Dendritic cell treated with granulocyte-macrophage colony-stimulating factor and Interleukin-4, amounts not matched to agents 40 ng/mL and 50 ng/mL, for 4 days (primary cell): ENCODE data around the gene ARL10.
A peak's percentile ranks its signal among the peaks of the same experiment; 100 is the strongest.

Source experiments
- H3K27ac Mint-ChIP-seq: one replicate; pipeline ENCODE4 v1.8.0; 2022; ENCODE audit warnings: mild to moderate bottlenecking, mixed read lengths
- H3K27me3 Mint-ChIP-seq: one replicate; pipeline ENCODE4 v1.8.0; 2022; ENCODE audit warnings: mild to moderate bottlenecking, mixed read lengths
- H3K36me3 Mint-ChIP-seq: one replicate; pipeline ENCODE4 v1.8.0; 2022; ENCODE audit warnings: low read depth, mixed read lengths
- H3K4me1 Mint-ChIP-seq: one replicate; pipeline ENCODE4 v1.8.0; 2022; ENCODE audit warnings: low read depth, mixed read lengths
- H3K4me3 Mint-ChIP-seq: one replicate; pipeline ENCODE4 v1.8.0; 2022; ENCODE audit warnings: mild to moderate bottlenecking, moderate library complexity, mixed read lengths
- H3K9me3 Mint-ChIP-seq: one replicate; pipeline ENCODE4 v1.8.0; 2022; ENCODE audit warnings: mixed read lengths
- intact Hi-C: fragments of 100-400 bp; cut with micrococcal nuclease; formaldehyde crosslinking; loops from one replicate; pipeline ENCODE4 v1.15.0; 2022

Gene ARL10

DNA sequence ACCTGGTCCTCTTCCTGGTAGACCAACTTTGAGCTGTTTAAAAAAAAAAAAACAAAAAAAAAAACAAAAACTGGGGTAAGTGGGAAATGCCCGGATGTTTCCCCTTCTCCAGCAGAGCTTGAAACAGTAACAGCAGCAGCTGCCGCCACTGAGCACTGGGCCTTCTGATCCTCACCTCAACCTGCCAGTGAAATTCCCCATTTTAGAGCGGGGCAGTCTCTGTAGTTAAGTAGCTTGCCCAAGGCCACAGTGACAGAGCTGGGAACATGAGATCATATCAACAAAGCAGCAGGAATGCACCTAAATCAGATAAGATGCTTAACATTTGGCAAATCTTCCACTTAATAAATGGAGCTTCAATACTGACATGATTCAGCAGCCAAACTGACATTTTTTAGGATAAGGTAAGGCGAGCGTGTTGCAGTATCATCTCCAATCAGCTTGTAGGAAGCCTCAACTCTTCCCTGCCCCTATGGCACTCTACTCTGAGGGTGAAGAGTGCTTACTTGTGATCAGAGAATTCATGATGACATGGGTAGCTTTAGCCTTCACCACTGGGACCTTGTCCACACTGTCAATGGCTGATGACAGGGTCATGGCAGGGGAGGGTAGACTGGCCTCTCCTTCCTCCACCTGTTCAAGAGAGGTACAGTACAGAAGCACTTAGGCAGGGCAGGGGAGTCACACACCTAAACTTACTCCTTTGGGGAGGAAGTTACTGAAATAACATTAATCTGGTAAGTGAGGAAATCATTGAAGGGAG, 13.0 kb upstream of the ARL10 start:
- Mint-ChIP-seq H3K27ac (no peak overlapping the region), H3K9me3 (no peaks in the 10 kb centered on the region), H3K36me3 (peaks cover 100% of the 10 kb centered on the region)

GRCh38 chr5:176353533-176353932, 11.8 kb upstream of the ARL10 start:
- intact Hi-C loops = no loop called here
- Mint-ChIP-seq H3K27ac (no peak overlapping the region), H3K4me1 (peaks cover 9% of the 10 kb centered on the region), H3K36me3 (peaks cover 100% of the 10 kb centered on the region), H3K27me3 (no peaks in the 10 kb centered on the region), H3K9me3 (no peaks in the 10 kb centered on the region), H3K4me3 (no peak overlapping the region)

More for the DNA sequence above, 13.0 kb upstream of the ARL10 start:
- peaks cover under 1% of the 10 kb centered on the region for H3K4me1 Mint-ChIP-seq
- no peaks in the 10 kb centered on the region for H3K27me3 Mint-ChIP-seq
- intact Hi-C loops = no loop called here
- no peak overlapping the region for H3K4me3 Mint-ChIP-seq

GRCh38 chr5:176355400-176356178, 9.7 kb upstream of the ARL10 start:
- peaks cover 14% of the 10 kb centered on the region for H3K4me1 Mint-ChIP-seq
- no peaks in the 10 kb centered on the region for H3K9me3 Mint-ChIP-seq

GRCh38 chr5:176356179-176356566, 9.1 kb upstream of the ARL10 start:
- Mint-ChIP-seq H3K27me3 (no peaks in the 10 kb centered on the region), H3K9me3 (no peaks in the 10 kb centered on the region), H3K4me1 (peaks cover 14% of the 10 kb centered on the region), H3K4me3 (no peak overlapping the region), H3K36me3 (peaks cover 88% of the 10 kb centered on the region), H3K27ac (no peak overlapping the region)
- intact Hi-C loops = no loop called here

More at GRCh38 chr5:176355400-176356178, 9.7 kb upstream of the ARL10 start:
- no peak overlapping the region for H3K4me3 Mint-ChIP-seq
- no peak overlapping the region for H3K27ac Mint-ChIP-seq
- no peaks in the 10 kb centered on the region for H3K27me3 Mint-ChIP-seq
- H3K36me3 Mint-ChIP-seq = peaks cover 90% of the 10 kb centered on the region
- intact Hi-C loops = no loop called here

GRCh38 chr5:176359658-176360057, 5.6 kb upstream of the ARL10 start:
- H3K4me3 Mint-ChIP-seq = no peak overlapping the region

DNA sequence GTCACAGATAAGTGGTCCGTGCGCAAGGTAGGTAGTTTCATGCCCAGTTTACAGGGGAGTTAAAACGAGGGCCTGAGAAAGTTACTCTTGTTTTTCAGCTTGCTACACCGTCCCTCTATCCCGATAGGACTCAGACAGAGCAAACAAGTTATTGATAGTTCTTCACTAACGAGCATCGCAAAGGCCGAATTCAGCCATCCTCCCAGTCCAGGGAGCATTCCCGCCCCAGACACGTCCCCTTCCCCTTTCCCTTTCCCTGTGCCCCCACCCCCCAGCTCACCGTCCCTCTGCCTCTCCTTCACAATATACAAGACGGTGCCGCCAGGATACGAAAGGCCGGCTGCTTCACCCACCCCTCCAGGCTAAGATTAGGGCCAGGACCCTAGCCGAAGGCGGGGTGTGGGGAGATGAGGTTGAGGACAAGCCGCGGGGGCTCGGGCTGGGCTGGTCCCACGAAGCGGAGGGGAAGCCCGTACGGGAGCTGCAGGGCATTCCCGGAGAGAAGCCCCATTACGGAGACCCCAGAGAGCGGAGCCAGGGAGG, 4.3 kb upstream of the ARL10 start:
- intact Hi-C loops = loop anchor here (1.0 to 5.0 kb wide), 2 partner anchors 27 to 86 kb away; partner anchors contain the start of genes FAF2, HIGD2A and NOP16
- H3K4me1 Mint-ChIP-seq = peaks cover 28% of the 10 kb centered on the region
- peaks cover 46% of the 10 kb centered on the region for H3K36me3 Mint-ChIP-seq
- H3K9me3 Mint-ChIP-seq = no peaks in the 10 kb centered on the region
- H3K4me3 Mint-ChIP-seq = peak overlapping the region; percentile 96
- peaks cover 20% of the 10 kb centered on the region for H3K27me3 Mint-ChIP-seq
- H3K27ac Mint-ChIP-seq = peak overlapping the region; percentile 90

More at GRCh38 chr5:176359658-176360057, 5.6 kb upstream of the ARL10 start:
- peaks cover 59% of the 10 kb centered on the region for H3K36me3 Mint-ChIP-seq
- intact Hi-C loops = loop anchor here (5.0 kb wide), 1 partner anchor 88 kb away; the partner anchor contains the start of gene FAF2
- peaks cover 16% of the 10 kb centered on the region for H3K27me3 Mint-ChIP-seq
- no peaks in the 10 kb centered on the region for H3K9me3 Mint-ChIP-seq
- peaks cover 24% of the 10 kb centered on the region for H3K4me1 Mint-ChIP-seq
- no peak overlapping the region for H3K27ac Mint-ChIP-seq

DNA sequence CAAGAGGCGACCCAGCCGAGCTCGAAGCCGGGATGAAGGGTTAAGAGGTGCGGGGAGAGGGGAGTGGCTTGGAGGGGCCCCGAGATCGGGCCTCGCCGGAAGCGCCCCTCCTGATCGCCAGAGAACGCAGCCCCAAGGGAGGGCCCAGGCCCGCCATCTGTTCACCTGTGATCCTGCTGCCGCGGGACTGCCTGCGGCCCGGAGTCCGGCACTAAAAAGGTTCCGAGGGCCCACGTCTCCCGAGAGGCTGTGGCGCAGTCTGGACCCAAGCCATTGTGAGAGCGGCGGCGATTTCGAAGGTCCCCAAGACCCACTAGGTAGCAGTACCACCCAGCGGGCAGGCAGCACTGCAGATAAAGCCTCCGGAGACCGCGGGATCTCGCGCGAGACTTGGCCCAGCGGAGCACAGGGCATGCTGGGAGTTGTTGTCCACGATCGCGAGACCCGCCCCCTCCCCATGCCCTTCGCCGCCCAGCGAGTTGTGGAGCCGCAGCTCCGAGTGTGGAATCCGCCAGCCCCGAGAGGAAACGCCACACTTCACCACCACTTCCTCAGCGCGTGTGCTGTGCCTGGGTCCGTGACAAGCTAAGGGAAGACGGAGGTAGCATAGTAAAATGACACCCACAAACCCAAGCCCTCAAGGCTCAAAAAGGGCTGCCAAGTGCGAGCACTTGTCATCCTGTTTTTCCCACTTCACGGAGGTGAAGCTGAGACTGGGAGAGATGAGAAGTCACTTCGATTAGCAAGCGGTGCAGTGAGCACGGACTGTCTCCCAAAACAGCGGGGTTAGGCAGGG, 3.7 kb upstream of the ARL10 start, which contains the start of gene KIAA1191:
Gene KIAA1191 (minus strand): TSS at position 328 of the 796 bp plus-strand sequence. CDS start 2,256 bp downstream, outside the sequence.
- H3K27ac Mint-ChIP-seq = peak within 1 kb of the TSS; percentile 90
- intact Hi-C loops = loop anchor here (1.0 to 5.0 kb wide), 2 partner anchors 27 to 86 kb away; partner anchors contain the start of genes FAF2, HIGD2A and NOP16
- H3K4me3 Mint-ChIP-seq = peak within 1 kb of the TSS; percentile 96
- H3K4me1 Mint-ChIP-seq = peaks cover 28% of the 10 kb centered on the region
- H3K36me3 Mint-ChIP-seq = peaks cover 42% of the 10 kb centered on the region
- H3K27me3 Mint-ChIP-seq = peaks cover 26% of the 10 kb centered on the region
- H3K9me3 Mint-ChIP-seq = no peaks in the 10 kb centered on the region

DNA sequence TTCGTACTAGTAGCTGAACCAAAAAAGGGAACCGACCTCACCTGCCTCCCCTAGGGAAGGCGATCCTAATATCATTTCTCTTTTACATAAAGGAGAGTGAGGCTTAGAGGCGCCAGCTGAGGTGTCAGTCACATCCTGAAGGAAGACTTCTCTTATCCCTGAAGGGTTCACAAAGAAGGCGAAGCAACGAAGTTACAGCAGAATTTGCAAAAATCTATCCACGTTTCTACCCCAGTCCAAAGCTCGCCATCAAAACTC, 3.1 kb upstream of the ARL10 start:
- peak overlapping the region; percentile 96 for H3K4me3 Mint-ChIP-seq
- no peaks in the 10 kb centered on the region for H3K9me3 Mint-ChIP-seq
- peaks cover 42% of the 10 kb centered on the region for H3K36me3 Mint-ChIP-seq
- peak overlapping the region; percentile 90 for H3K27ac Mint-ChIP-seq
- peaks cover 29% of the 10 kb centered on the region for H3K4me1 Mint-ChIP-seq
- intact Hi-C loops = loop anchor here (5.0 kb wide), 1 partner anchor 85 kb away; the partner anchor contains the start of gene FAF2
- H3K27me3 Mint-ChIP-seq = peaks cover 32% of the 10 kb centered on the region

- Mint-ChIP-seq H3K4me1 (peaks cover 24% of the 10 kb centered on the region), H3K36me3 (peaks cover 41% of the 10 kb centered on the region), H3K27me3 (peaks cover 42% of the 10 kb centered on the region), H3K9me3 (no peaks in the 10 kb centered on the region), H3K27ac (no peak overlapping the region), H3K4me3 (peak overlapping the region; percentile 75)
- intact Hi-C loops = loop anchor here (1.0 to 5.0 kb wide), 2 partner anchors 23 to 82 kb away; partner anchors contain the start of genes FAF2, HIGD2A and NOP16
Measured at GRCh38 chr5:176364765-176365350, 429 bp upstream of the ARL10 start.

- H3K27me3 Mint-ChIP-seq = peaks cover 42% of the 10 kb centered on the region
- H3K4me3 Mint-ChIP-seq = peak overlapping the region; percentile 53
- no peaks in the 10 kb centered on the region for H3K9me3 Mint-ChIP-seq
- peaks cover 41% of the 10 kb centered on the region for H3K36me3 Mint-ChIP-seq
- intact Hi-C loops = no loop called here
- no peak overlapping the region for H3K27ac Mint-ChIP-seq
- H3K4me1 Mint-ChIP-seq = peaks cover 24% of the 10 kb centered on the region
Measured at GRCh38 chr5:176366232-176366894, 1.1 kb downstream of the ARL10 start.

DNA sequence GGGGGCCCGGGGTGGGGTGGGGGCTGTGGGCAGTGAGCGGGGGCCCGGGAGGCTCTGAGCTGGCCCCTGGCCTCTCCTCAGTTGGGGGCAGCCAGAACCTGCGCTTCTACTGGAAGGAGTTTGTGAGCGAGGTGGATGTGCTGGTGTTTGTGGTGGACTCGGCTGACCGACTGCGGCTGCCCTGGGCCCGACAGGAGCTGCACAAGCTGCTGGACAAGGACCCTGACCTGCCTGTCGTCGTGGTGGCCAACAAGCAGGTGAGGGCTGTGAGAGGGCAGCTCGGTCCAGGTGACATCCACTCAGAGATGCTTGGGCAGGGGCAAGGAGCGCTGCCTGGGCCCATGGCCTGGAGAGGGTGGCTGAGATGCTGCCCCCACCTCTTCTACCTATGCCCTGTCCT, 3.4 kb downstream of the ARL10 start:
- Mint-ChIP-seq H3K4me1 (peaks cover 33% of the 10 kb centered on the region), H3K36me3 (peaks cover 37% of the 10 kb centered on the region), H3K9me3 (no peaks in the 10 kb centered on the region), H3K27ac (no peak overlapping the region), H3K27me3 (peaks cover 36% of the 10 kb centered on the region), H3K4me3 (no peak overlapping the region)
- intact Hi-C loops = no loop called here

- H3K27ac Mint-ChIP-seq = no peak overlapping the region
- intact Hi-C loops = no loop called here
- H3K36me3 Mint-ChIP-seq = peaks cover 37% of the 10 kb centered on the region
Measured at GRCh38 chr5:176369934-176370711, 4.8 kb downstream of the ARL10 start.

More at GRCh38 chr5:176369934-176370711, 4.8 kb downstream of the ARL10 start:
- Mint-ChIP-seq H3K9me3 (no peaks in the 10 kb centered on the region), H3K27me3 (peaks cover 23% of the 10 kb centered on the region), H3K4me3 (no peak overlapping the region), H3K4me1 (peaks cover 29% of the 10 kb centered on the region)
